Epithelial cell of proximal tubule (primary cell): Measurements from ENCODE around the gene KCTD17. TPM values are rescaled to one million over a fixed set of nuclear protein-coding genes. Genes with fewer than 3 reads are reported as not detected.

Source experiments
- DNase-seq: peaks from one replicate; pipeline ENCODE4 v3.0.0-alpha.2; 2011; ENCODE audit warnings: low read depth
- H3K4me3 ChIP-seq: 2 replicates; pipeline ENCODE4 v1.5.1; 2011; ENCODE audit warnings: low read depth, mild to moderate bottlenecking, low read length
- CTCF ChIP-seq: conservative IDR thresholded peaks from 2 replicates; pipeline ENCODE4 v1.5.1; 2012; ENCODE audit warnings: low read depth, mild to moderate bottlenecking, low read length
- total RNA-seq: library from RNA; depleted of rRNA; stranded (reverse); fragments of >200 nt; gene quantifications from 2 replicates; pipeline ENCODE4 v1.2.3, GENCODE V29; 2015

KCTD17 gene
- total RNA-seq, 1 donor from 2014 or later: 35.9 TPM

GRCh38 chr22:37033605-37034430, 17.7 kb upstream of the KCTD17 start:
- no peak overlapping the region for H3K4me3 ChIP-seq
- DNase-seq: no peak
- no peak for TF ChIP-seq CTCF

DNA sequence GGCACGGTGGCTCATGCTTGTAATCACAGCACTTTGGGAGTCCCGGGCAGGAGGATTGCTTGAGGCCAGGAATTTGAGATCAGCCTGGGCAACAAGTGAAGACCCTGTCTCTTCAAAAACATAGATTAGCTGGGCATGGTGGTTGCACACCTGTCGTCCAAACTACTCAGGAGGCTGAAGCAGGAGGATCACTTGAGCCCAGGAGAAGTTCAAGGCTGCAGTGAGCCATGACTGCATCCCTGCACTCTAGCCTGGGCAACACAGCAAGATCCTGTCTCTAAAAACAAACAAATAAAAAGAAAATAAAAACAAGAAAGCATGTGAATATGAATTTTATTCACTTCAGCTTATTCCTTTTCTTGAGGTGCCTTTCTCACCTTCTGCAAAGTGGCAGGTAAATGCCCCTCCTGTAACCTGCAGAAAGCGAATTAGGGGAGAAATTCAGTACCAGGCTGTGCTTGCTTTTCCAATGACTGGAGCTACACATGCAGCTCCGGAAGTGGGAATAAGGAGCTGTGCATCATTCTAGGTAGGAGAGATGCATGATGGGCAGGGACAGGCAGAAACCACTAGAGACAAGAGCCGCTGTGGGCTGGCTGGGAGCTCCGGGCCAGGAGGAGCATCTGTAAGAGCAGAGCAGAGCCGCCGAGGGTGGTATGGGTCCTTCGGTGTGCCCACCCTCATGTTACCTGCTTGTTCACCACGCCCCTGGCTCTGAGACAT, 14.7 kb upstream of the KCTD17 start:
- no peak for TF ChIP-seq CTCF
- no peak for DNase-seq
- H3K4me3 ChIP-seq: no peak overlapping the region

DNA sequence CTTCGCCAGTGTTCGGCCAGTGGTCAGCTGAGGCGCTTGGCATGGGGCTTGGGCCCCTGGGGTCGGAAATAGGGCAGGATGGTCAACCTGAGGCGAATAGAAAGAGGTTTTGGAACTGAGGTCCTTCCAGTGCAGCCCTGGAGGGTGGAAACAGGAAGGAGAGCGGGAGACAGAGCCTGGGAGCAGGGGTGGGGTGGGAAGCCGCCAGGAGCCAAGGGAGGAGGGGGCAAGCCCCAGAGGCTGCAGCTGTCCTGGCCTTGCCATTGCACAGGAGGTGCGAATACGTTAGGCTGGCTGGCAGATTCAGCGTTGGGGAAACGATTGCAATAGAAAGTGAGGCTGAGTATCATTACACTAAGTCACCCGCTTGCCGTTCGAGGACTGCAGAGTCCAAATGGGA, 13.9 kb upstream of the KCTD17 start:
- no peak overlapping the region for H3K4me3 ChIP-seq
- TF ChIP-seq CTCF: no peak
- no peak for DNase-seq

DNA sequence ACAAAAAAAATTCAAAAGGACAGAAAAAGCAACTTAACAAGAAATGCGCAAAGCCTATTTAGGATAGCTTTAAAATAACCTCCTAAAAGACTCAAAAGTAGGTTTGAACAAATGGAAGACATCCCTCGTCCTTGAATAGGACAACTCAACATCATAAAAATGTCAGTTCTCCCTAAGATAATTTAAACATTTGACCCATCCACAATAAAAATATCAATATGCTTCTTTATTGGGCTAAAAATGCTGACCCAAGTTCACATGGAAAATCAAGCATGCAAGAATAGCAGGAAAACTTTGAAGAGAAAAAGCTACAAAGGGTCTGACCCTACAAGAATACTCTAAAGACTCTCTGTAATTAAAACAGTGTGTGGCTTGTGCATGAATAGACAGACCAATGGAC, 12.1 kb upstream of the KCTD17 start:
- no peak for TF ChIP-seq CTCF
- no peak for DNase-seq
- H3K4me3 ChIP-seq: no peak overlapping the region

DNA sequence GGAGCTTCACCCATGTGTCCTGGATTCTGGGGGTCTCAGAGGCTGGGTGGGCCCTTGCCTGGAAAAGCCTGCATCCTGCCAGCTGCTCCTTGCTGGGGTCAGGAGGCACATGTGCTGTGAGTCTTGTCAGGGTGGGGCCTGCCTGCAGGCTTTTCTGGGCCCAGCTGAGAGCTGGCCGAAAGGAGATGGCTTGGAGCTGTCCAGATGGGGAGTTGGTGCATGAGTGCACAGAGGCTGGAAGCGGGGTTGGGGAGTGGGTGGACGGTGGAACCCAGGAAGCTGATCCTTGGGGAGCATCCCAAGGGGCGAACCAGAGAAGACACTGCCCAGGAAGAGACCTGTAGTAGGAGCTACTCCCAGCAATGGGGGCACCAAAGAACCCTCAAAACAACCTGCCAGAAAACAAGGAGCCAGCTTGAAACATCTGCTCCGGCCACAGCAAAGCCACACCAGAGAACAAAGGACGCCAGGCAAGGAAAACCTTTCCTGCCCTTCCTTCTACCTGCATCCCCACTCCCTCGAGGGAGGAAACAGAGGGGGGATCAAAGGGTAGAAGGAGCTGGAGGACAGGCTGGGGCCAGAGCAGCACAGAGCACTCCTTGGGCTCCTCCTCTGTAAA, 8.2 kb upstream of the KCTD17 start:
- no peak overlapping the region for H3K4me3 ChIP-seq
- no peak for DNase-seq
- TF ChIP-seq CTCF: no peak

- no peak for DNase-seq
- no peak overlapping the region for H3K4me3 ChIP-seq
- peak; percentile 75 for TF ChIP-seq CTCF
Observed at GRCh38 chr22:37043828-37044538, 7.6 kb upstream of the KCTD17 start.
